Caki2 (cell line): ENCODE results near the gene RASD1. TPM values are rescaled to one million over a fixed set of nuclear protein-coding genes. Genes with fewer than 3 reads are reported as not detected.

Experiments
- DNase-seq: peaks from one replicate; pipeline ENCODE4 v3.0.0-alpha.2; 2015; ENCODE audit warnings: low read depth
- in situ Hi-C: cut with HindIII; loops from 2 replicates; pipeline ENCODE4 v1.10.0; 2016; ENCODE audit warnings: low sequenced_read_pairs, low pct_unique_long_range_greater_than_20kb, mixed read lengths
- total RNA-seq: library from RNA; depleted of rRNA; stranded (reverse); fragments of >200 nt; shearing (Covaris generic); gene quantifications from 2 replicates; pipeline ENCODE4 v1.2.3, GENCODE V29; 2014; ENCODE audit warnings: low replicate concordance; rRNA removed

Gene RASD1
- total RNA-seq: not detected in 2 replicates

GRCh38 chr17:17496189-17497064, at the start of gene RASD1:
Gene RASD1, minus strand, starts transcription at chr17:17496395. Its CDS starts 214 bp downstream, at chr17:17496181.
- peak; percentile 65 for DNase-seq
- in situ Hi-C loops: no loop called here

- in situ Hi-C loops: no loop called here
- no peak for DNase-seq
These were observed 49.8 kb upstream of the RASD1 start for GRCh38 chr17:17545984-17546383.

- in situ Hi-C loops: no loop called here
- DNase-seq: no peak
These were observed 49.0 kb upstream of the RASD1 start for GRCh38 chr17:17545031-17545820.

GRCh38 chr17:17542906-17543635, 46.9 kb upstream of the RASD1 start:
- no peak for DNase-seq
- in situ Hi-C loops: no loop called here

GRCh38 chr17:17541640-17542001, 45.4 kb upstream of the RASD1 start:
- DNase-seq: no peak
- in situ Hi-C loops: no loop called here

- in situ Hi-C loops: no loop called here
These were observed 44.9 kb upstream of the RASD1 start for GRCh38 chr17:17540935-17541639.

GRCh38 chr17:17540278-17540906, 44.2 kb upstream of the RASD1 start:
- in situ Hi-C loops: no loop called here
- DNase-seq: no peak

More at GRCh38 chr17:17540935-17541639, 44.9 kb upstream of the RASD1 start:
- no peak for DNase-seq

GRCh38 chr17:17539591-17539990, 43.4 kb upstream of the RASD1 start:
- DNase-seq: no peak
- in situ Hi-C loops: no loop called here

- in situ Hi-C loops: no loop called here
- no peak for DNase-seq
These were observed 42.5 kb upstream of the RASD1 start for GRCh38 chr17:17538417-17539391.

- peak; percentile 20 for DNase-seq
- in situ Hi-C loops: no loop called here
These were observed 41.3 kb upstream of the RASD1 start for GRCh38 chr17:17537311-17538099.

GRCh38 chr17:17536702-17537101, 40.5 kb upstream of the RASD1 start:
- no peak for DNase-seq
- in situ Hi-C loops: no loop called here

GRCh38 chr17:17535957-17536356, 39.8 kb upstream of the RASD1 start:
- no peak for DNase-seq
- in situ Hi-C loops: no loop called here

- DNase-seq: no peak
- in situ Hi-C loops: no loop called here
These were observed 37.8 kb upstream of the RASD1 start for GRCh38 chr17:17533901-17534441.

- no peak for DNase-seq
- in situ Hi-C loops: no loop called here
These were observed 36.8 kb upstream of the RASD1 start for GRCh38 chr17:17532991-17533390.

GRCh38 chr17:17531156-17531555, 35.0 kb upstream of the RASD1 start:
- no peak for DNase-seq
- in situ Hi-C loops: no loop called here
